Activated CD4-positive, CD25-positive, alpha-beta regulatory T cell treated with anti-CD3 and anti-CD28 coated beads, Interleukin-2, amount 50 U/mL, for 16 hours (primary cell): ENCODE data around the gene LRMDA.

ENCODE experiments used
- DNase-seq: peaks from one replicate; pipeline ENCODE4 v3.0.0-alpha.2; 2020; ENCODE audit warnings: low read depth, low spot score

The LRMDA gene

GRCh38 chr10:76433161-76434005 is 1002.0 kb downstream of the LRMDA start:
- no peak for DNase-seq

GRCh38 chr10:76435157-76435556 is 1003.7 kb downstream of the LRMDA start:
- no peak for DNase-seq

- DNase-seq, result no peak
Measured at GRCh38 chr10:76436401-76436811, 1005.0 kb downstream of the LRMDA start.

- no peak for DNase-seq
Measured at GRCh38 chr10:76436981-76437380, 1005.6 kb downstream of the LRMDA start.

GRCh38 chr10:76440426-76440825 is 1009.0 kb downstream of the LRMDA start:
- no peak for DNase-seq

- DNase-seq, result no peak
Measured at GRCh38 chr10:76442113-76442512, 1010.7 kb downstream of the LRMDA start.

- no peak for DNase-seq
Measured at GRCh38 chr10:76444034-76444800, 1012.8 kb downstream of the LRMDA start.

GRCh38 chr10:76447578-76447977 is 1016.2 kb downstream of the LRMDA start:
- no peak for DNase-seq

GRCh38 chr10:76451911-76452310 is 1020.5 kb downstream of the LRMDA start:
- no peak for DNase-seq

GRCh38 chr10:76453332-76453731 is 1021.9 kb downstream of the LRMDA start:
- DNase-seq, result no peak

GRCh38 chr10:76453997-76454396 is 1022.6 kb downstream of the LRMDA start:
- DNase-seq, result no peak

GRCh38 chr10:76454506-76455140 is 1023.2 kb downstream of the LRMDA start:
- no peak for DNase-seq

- DNase-seq, result no peak
Measured at GRCh38 chr10:76456197-76456596, 1024.8 kb downstream of the LRMDA start.

- no peak for DNase-seq
Measured at GRCh38 chr10:76459016-76459730, 1027.7 kb downstream of the LRMDA start.

GRCh38 chr10:76461024-76461423 is 1029.6 kb downstream of the LRMDA start:
- DNase-seq, result no peak

GRCh38 chr10:76463111-76463510 is 1031.7 kb downstream of the LRMDA start:
- DNase-seq, result no peak

- no peak for DNase-seq
Measured at GRCh38 chr10:76466836-76467503, 1035.5 kb downstream of the LRMDA start.

GRCh38 chr10:76469675-76470074 is 1038.3 kb downstream of the LRMDA start:
- DNase-seq, result no peak

- DNase-seq, result no peak
Measured at GRCh38 chr10:76479103-76479790, 1047.8 kb downstream of the LRMDA start.

- DNase-seq, result no peak
Measured at GRCh38 chr10:76481178-76481577, 1049.8 kb downstream of the LRMDA start.

- no peak for DNase-seq
Measured at GRCh38 chr10:76487582-76487981, 1056.2 kb downstream of the LRMDA start.
